ENCODE data around the gene EIF4EBP3. TPM values are rescaled to one million over a fixed set of nuclear protein-coding genes. Genes with fewer than 3 reads are reported as not detected.

EIF4EBP3 gene
- total RNA-seq, 1 experiment from 2014 or later: 7.7 TPM

DNA sequence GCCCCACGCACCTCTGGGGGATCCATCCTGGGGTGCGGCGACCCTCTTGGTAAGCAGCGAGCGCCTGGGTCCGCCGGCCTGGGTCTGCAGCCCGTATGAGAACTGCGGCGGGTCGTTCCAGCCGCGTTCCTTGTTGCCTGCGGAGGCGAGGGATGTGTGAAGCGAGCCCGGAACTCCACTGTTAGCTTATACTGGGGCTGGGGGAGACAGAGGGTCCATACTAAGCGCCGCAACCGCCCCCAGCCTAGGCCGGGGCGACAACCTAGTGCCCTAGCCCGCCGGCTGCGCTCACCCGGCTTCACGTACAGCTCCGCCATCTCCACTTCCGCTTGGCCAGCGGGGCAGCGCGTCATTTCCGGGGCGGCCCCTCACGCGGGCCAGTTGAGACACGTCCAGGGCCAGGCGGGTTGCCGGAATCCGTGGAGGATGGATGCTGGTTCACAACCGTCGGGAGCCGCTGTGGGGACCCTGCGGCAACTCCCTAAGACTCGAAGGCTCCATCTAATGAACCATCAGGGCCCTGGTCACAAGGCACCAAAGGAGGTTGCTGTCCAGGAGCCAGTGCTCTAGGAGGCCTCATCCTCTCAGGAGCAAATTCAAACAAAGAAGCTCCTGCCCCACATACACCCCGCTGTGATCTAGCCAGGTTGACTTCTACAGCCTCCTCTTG lies 9.8 kb downstream of the EIF4EBP3 start, which contains the start of gene SRA1:
Gene SRA1, minus strand, starts transcription at position 338 of the 670 bp plus-strand sequence. Its CDS starts 21 bp downstream, at position 317.
- H3K79me2 ChIP-seq (ENCODE audit: insufficient read depth, low read length): peaks cover 6% of the 10 kb centered on the region
- H2AFZ ChIP-seq (ENCODE audit: low read length): no peak within 1 kb of the TSS
- H3K36me3 Mint-ChIP-seq (ENCODE audit: insufficient read depth in 1 of 3, low read depth in 3 of 3): peaks cover 6 to 33% (median 31%) of the 10 kb centered on the region in 3 experiments; a peak in 6 of 7 replicates

More for the DNA sequence above, 9.8 kb downstream of the EIF4EBP3 start, which contains the start of gene SRA1:
- WGBS (ENCODE audit: extremely low coverage, insufficient read length, low lambda C conversion rate): no CpG with 5 or more reads among the region's 46 CpGs
- Histone ChIP-seq H3K23ac (ENCODE audit: insufficient read length, low read depth, low read length) (no peak within 1 kb of the TSS), H3K79me1 (ENCODE audit: insufficient read depth, low read depth, low read length, poor library complexity, severe bottlenecking) (peaks cover 3% of the 10 kb centered on the region), H4K8ac (replicated peaks; ENCODE audit: insufficient read length, low read depth, low read length) (no peak within 1 kb of the TSS), H3K4me1 (ENCODE audit: insufficient read depth, low read length) (0 out of 2 replicates have a peak, but pooled peaks cover 3% of the 10 kb centered on the region), H3K56ac (ENCODE audit: insufficient read length, low read depth, low read length) (no peak within 1 kb of the TSS), H3T11ph (ENCODE audit: low read length) (no peak within 1 kb of the TSS), H3K23me2 (ENCODE audit: insufficient read length, low read depth, low read length, poor library complexity, severe bottlenecking) (no peaks in the 10 kb centered on the region), H3K9ac (ENCODE audit: extremely low read depth, insufficient read length, low read length) (peak within 1 kb of the TSS; percentile 87), H4K5ac (ENCODE audit: insufficient read length, low read depth, low read length) (no peak within 1 kb of the TSS), H3K27me3 (ENCODE audit: insufficient read depth, low read length) (no peaks in the 10 kb centered on the region), H2BK5ac (ENCODE audit: insufficient read length, low read length) (no peak within 1 kb of the TSS), H2BK15ac (ENCODE audit: low read depth, low read length) (no peak within 1 kb of the TSS), H3K4me2 (ENCODE audit: insufficient read depth, insufficient read length, low read length) (peak within 1 kb of the TSS; percentile 94), H2AK5ac (ENCODE audit: insufficient read length, low read length) (no peak within 1 kb of the TSS), H3K9me3 (ENCODE audit: control insufficient read depth, low read depth, low read length) (no peaks in the 10 kb centered on the region), H3K27ac (ENCODE audit: insufficient read length, low read depth, low read length) (no peak within 1 kb of the TSS), H2BK12ac (ENCODE audit: insufficient read length, low read depth, low read length) (no peak within 1 kb of the TSS), H4K20me1 (ENCODE audit: control insufficient read depth, insufficient read depth, insufficient read length) (no peaks in the 10 kb centered on the region), H3K4ac (ENCODE audit: low read depth, low read length) (no peak within 1 kb of the TSS; the same call in none of the 2 replicates), H3K18ac (ENCODE audit: insufficient read length, low read depth, low read length) (peak within 1 kb of the TSS; percentile 90), H2BK20ac (ENCODE audit: low read depth, low read length, poor library complexity, severe bottlenecking) (no peak within 1 kb of the TSS), H3K14ac (ENCODE audit: insufficient read depth, low read length) (peak within 1 kb of the TSS; percentile 87), H2BK120ac (ENCODE audit: low read depth, low read length, poor library complexity, severe bottlenecking) (no peak within 1 kb of the TSS), H4K91ac (ENCODE audit: insufficient read length, low read depth, low read length) (peak within 1 kb of the TSS; percentile 22)
- no peaks in the 10 kb centered on the region for H3K27me3 Mint-ChIP-seq (ENCODE audit: low read depth)
- H3K9me3 Mint-ChIP-seq: no peaks in the 10 kb centered on the region
- no peak for TF ChIP-seq CTCF (conservative IDR thresholded peaks at IDR 0.05)
- peaks cover 25 to 26% of the 10 kb centered on the region in 2 experiments for H3K4me1 Mint-ChIP-seq
- peak; percentile 95 for DNase-seq
- peak within 1 kb of the TSS; percentile 91 to 92 for H3K4me3 Mint-ChIP-seq
- H3K27ac Mint-ChIP-seq: peak within 1 kb of the TSS; percentile 90 to 97 (median 90)
